OCI-LY1 (cell line): ENCODE data around the gene MTMR2.

Experiments
- H2AFZ ChIP-seq: fragments of 200-600 bp; sonication (generic), shearing (Covaris generic); 2 replicates; pipeline ENCODE4 v1.6.0; 2014; ENCODE audit warnings: antibody characterized with exemption, mild to moderate bottlenecking, low read length
- H3F3A ChIP-seq: fragments of 200-600 bp; sonication (generic), shearing (Covaris generic); 2 replicates; pipeline ENCODE4 v1.6.0; 2014; ENCODE audit warnings: mild to moderate bottlenecking, antibody characterized with exemption, low read length, moderate library complexity; ENCODE audit not compliant: insufficient read depth
- H3K27ac ChIP-seq: fragments of 200-600 bp; sonication (generic); 2 replicates; pipeline ENCODE4 v1.5.1; 2014; ENCODE audit warnings: low read length, mixed run types, mild to moderate bottlenecking, low read depth; ENCODE audit not compliant: poor library complexity, severe bottlenecking
- H3K27me3 ChIP-seq: fragments of 200-600 bp; sonication (generic); 2 replicates; pipeline ENCODE4 v1.6.0; 2014; ENCODE audit warnings: antibody characterized with exemption, mild to moderate bottlenecking, low read length, moderate library complexity; ENCODE audit not compliant: insufficient read depth
- H3K36me3 ChIP-seq: fragments of 200-600 bp; sonication (generic); 2 replicates; pipeline ENCODE4 v1.6.1; 2014; ENCODE audit warnings: mild to moderate bottlenecking, antibody characterized with exemption, low read length, moderate library complexity, mixed read lengths; ENCODE audit not compliant: insufficient read depth
- H3K4me1 ChIP-seq: fragments of 200-600 bp; sonication (generic); 2 replicates; pipeline ENCODE4 v1.5.1; 2014; ENCODE audit warnings: mild to moderate bottlenecking, low read length, moderate library complexity; ENCODE audit not compliant: insufficient read depth, severe bottlenecking
- H3K4me2 ChIP-seq: fragments of 200-600 bp; sonication (generic), shearing (Covaris generic); 2 replicates; pipeline ENCODE4 v1.6.1; 2014; ENCODE audit warnings: low read length
- H3K4me3 ChIP-seq: fragments of 200-600 bp; sonication (generic); 2 replicates; pipeline ENCODE4 v1.5.1; 2014; ENCODE audit warnings: low read length, low read depth, mild to moderate bottlenecking, mixed read lengths; ENCODE audit not compliant: poor library complexity, severe bottlenecking
- H3K79me2 ChIP-seq: fragments of 200-600 bp; shearing (Covaris generic); 2 replicates; pipeline ENCODE4 v1.6.1; 2016; ENCODE audit warnings: mixed run types, low read length, mixed read lengths; ENCODE audit not compliant: insufficient read depth
- H3K9ac ChIP-seq: fragments of 200-600 bp; sonication (generic), shearing (Covaris generic); 2 replicates; pipeline ENCODE4 v1.6.1; 2014; ENCODE audit warnings: mild to moderate bottlenecking, low read length, mixed read lengths
- H3K9me2 ChIP-seq: fragments of 200-600 bp; sonication (generic), shearing (Covaris generic); 2 replicates; pipeline ENCODE4 v1.6.1; 2014; ENCODE audit warnings: low read depth, mild to moderate bottlenecking, low read length, mixed read lengths
- H3K9me3 ChIP-seq: fragments of 200-600 bp; shearing (Covaris generic); 2 replicates; pipeline ENCODE4 v1.6.1; 2014; ENCODE audit warnings: low read length, mixed read lengths
- H4K20me1 ChIP-seq: fragments of 200-600 bp; sonication (generic), shearing (Covaris generic); 2 replicates; pipeline ENCODE4 v1.6.0; 2016; ENCODE audit warnings: mild to moderate bottlenecking, low read length; ENCODE audit not compliant: insufficient read depth
- CTCF ChIP-seq: fragments of 200-600 bp; sonication (generic), shearing (Covaris generic); IDR thresholded peaks from 2 replicates; pipeline ENCODE4 v1.5.1; 2017; ENCODE audit warnings: mild to moderate bottlenecking, antibody characterized with exemption, low read length, moderate library complexity, mixed read lengths
- EZH2 ChIP-seq: fragments of 200-600 bp; sonication (generic), shearing (Covaris generic); IDR thresholded peaks from 2 replicates; pipeline ENCODE4 v1.8.0; 2017; ENCODE audit warnings: borderline replicate concordance, mixed run types, mild to moderate bottlenecking, antibody characterized with exemption, low read length, moderate library complexity, mixed read lengths

The MTMR2 gene

GRCh38 chr11:95832763-95833162 lies 91.1 kb downstream of the MTMR2 start:
- no peak for TF ChIP-seq CTCF
- TF ChIP-seq EZH2, result no peak
- no peaks in the 10 kb centered on the region for H3K27me3 ChIP-seq
- no peaks in the 10 kb centered on the region for H3K9me3 ChIP-seq
- H3K9ac ChIP-seq, result no peak overlapping the region
- H4K20me1 ChIP-seq, result no peaks in the 10 kb centered on the region
- no peak overlapping the region for H3K4me3 ChIP-seq
- H3F3A ChIP-seq, result no peaks in the 10 kb centered on the region
- H3K4me1 ChIP-seq, result no peaks in the 10 kb centered on the region
- no peak overlapping the region for H3K4me2 ChIP-seq
- H2AFZ ChIP-seq, result no peak overlapping the region
- no peak overlapping the region for H3K27ac ChIP-seq
- no peaks in the 10 kb centered on the region for H3K79me2 ChIP-seq
- peaks cover 70% of the 10 kb centered on the region for H3K36me3 ChIP-seq
- no peaks in the 10 kb centered on the region for H3K9me2 ChIP-seq

GRCh38 chr11:95831198-95831883 lies 92.6 kb downstream of the MTMR2 start:
- no peaks in the 10 kb centered on the region for H3F3A ChIP-seq
- peaks cover 75% of the 10 kb centered on the region for H3K36me3 ChIP-seq
- H2AFZ ChIP-seq, result no peak overlapping the region
- H4K20me1 ChIP-seq, result no peaks in the 10 kb centered on the region
- H3K9ac ChIP-seq, result no peak overlapping the region
- H3K9me3 ChIP-seq, result no peaks in the 10 kb centered on the region
- H3K9me2 ChIP-seq, result no peaks in the 10 kb centered on the region
- H3K4me3 ChIP-seq, result no peak overlapping the region
- no peaks in the 10 kb centered on the region for H3K27me3 ChIP-seq
- H3K4me1 ChIP-seq, result no peaks in the 10 kb centered on the region
- H3K4me2 ChIP-seq, result no peak overlapping the region
- TF ChIP-seq EZH2 (no peak), CTCF (no peak)
- no peak overlapping the region for H3K27ac ChIP-seq
- H3K79me2 ChIP-seq, result no peaks in the 10 kb centered on the region

- Histone ChIP-seq H3K9ac (no peak overlapping the region), H3K4me1 (no peaks in the 10 kb centered on the region), H3K27ac (no peak overlapping the region), H3F3A (no peaks in the 10 kb centered on the region), H4K20me1 (no peaks in the 10 kb centered on the region), H3K27me3 (no peaks in the 10 kb centered on the region), H3K9me3 (no peaks in the 10 kb centered on the region), H3K4me2 (no peak overlapping the region), H3K79me2 (no peaks in the 10 kb centered on the region), H2AFZ (no peak overlapping the region), H3K4me3 (no peak overlapping the region), H3K9me2 (no peaks in the 10 kb centered on the region), H3K36me3 (peaks cover 65% of the 10 kb centered on the region)
- TF ChIP-seq EZH2, result no peak
- no peak for TF ChIP-seq CTCF
These were observed 94.2 kb downstream of the MTMR2 start for GRCh38 chr11:95829580-95830259.
